ENCODE results near the gene FRS3. TPM values are rescaled to one million over a fixed set of nuclear protein-coding genes. Genes with fewer than 3 reads are reported as not detected.

Gene FRS3
- total and polyA plus RNA-seq, 8 donors = 5.3 to 10.9 (median 9.0) TPM

- intact Hi-C loops (cut with DNase I) = no loop called here
- peaks cover 12 to 62% of the 10 kb centered on the region in 2 donors for H3K4me1 ChIP-seq
Observed at GRCh38 chr6:41733360-41733706, 46.4 kb downstream of the FRS3 start.

GRCh38 chr6:41732591-41733359 lies 46.9 kb downstream of the FRS3 start:
- H3K9me3 ChIP-seq = no peaks in the 10 kb centered on the region
- no peak for ATAC-seq
- TF ChIP-seq CTCF (IDR thresholded peaks at IDR 0.05) = no peak
- intact Hi-C loops (cut with DNase I) = no loop called here
- no peak for DNase-seq
- no peaks in the 10 kb centered on the region for H3K27me3 ChIP-seq
- peaks cover 0 to 5% of the 10 kb centered on the region in 2 donors for H3K36me3 ChIP-seq
- H3K4me3 ChIP-seq = peak overlapping the region in 1 of 2 donors; percentile 89
- H3K27ac ChIP-seq = peak overlapping the region in 1 of 2 donors; percentile 98
- peaks cover 12 to 68% of the 10 kb centered on the region in 2 donors for H3K4me1 ChIP-seq

More at GRCh38 chr6:41733360-41733706, 46.4 kb downstream of the FRS3 start:
- TF ChIP-seq CTCF (IDR thresholded peaks at IDR 0.05) = no peak
- ATAC-seq = no peak
- H3K9me3 ChIP-seq = no peaks in the 10 kb centered on the region
- H3K36me3 ChIP-seq = peaks cover 0 to 5% of the 10 kb centered on the region in 2 donors
- no peaks in the 10 kb centered on the region for H3K27me3 ChIP-seq
- H3K27ac ChIP-seq = peak overlapping the region; percentile 97 to 98
- peak overlapping the region; percentile 78 to 89 for H3K4me3 ChIP-seq
- DNase-seq = peak in 1 of 4 donors; percentile 28

- H3K36me3 ChIP-seq = peaks cover 0 to 5% of the 10 kb centered on the region in 2 donors
- ATAC-seq = no peak
- peaks cover 12 to 74% of the 10 kb centered on the region in 2 donors for H3K4me1 ChIP-seq
- H3K27me3 ChIP-seq = no peaks in the 10 kb centered on the region
- DNase-seq = no peak
- no peak overlapping the region for H3K27ac ChIP-seq
- intact Hi-C loops (cut with DNase I) = no loop called here
- TF ChIP-seq CTCF (IDR thresholded peaks at IDR 0.05) = no peak
- no peak overlapping the region for H3K4me3 ChIP-seq
- H3K9me3 ChIP-seq = no peaks in the 10 kb centered on the region
Observed at GRCh38 chr6:41732149-41732548, 47.6 kb downstream of the FRS3 start.

GRCh38 chr6:41731561-41732086 lies 48.1 kb downstream of the FRS3 start:
- H3K27me3 ChIP-seq = no peaks in the 10 kb centered on the region
- H3K36me3 ChIP-seq = peaks cover 0 to 5% of the 10 kb centered on the region in 2 donors
- no peak for TF ChIP-seq CTCF (IDR thresholded peaks at IDR 0.05)
- H3K27ac ChIP-seq = no peak overlapping the region
- no peak for ATAC-seq
- H3K4me3 ChIP-seq = no peak overlapping the region
- intact Hi-C loops (cut with DNase I) = no loop called here
- no peak for DNase-seq
- peaks cover 12 to 78% of the 10 kb centered on the region in 2 donors for H3K4me1 ChIP-seq
- H3K9me3 ChIP-seq = no peaks in the 10 kb centered on the region

Measured in left lung (tissue), 10 donors.